ENCODE measurements around the gene FOXS1. TPM values are rescaled to one million over a fixed set of nuclear protein-coding genes. Genes with fewer than 3 reads are reported as not detected.

FOXS1 gene
- total and polyA plus RNA-seq, 10 of the 15 experiments (the other 5 are each of a cell fraction or from before 2014, with no cell fraction given) = not detected

- TF ChIP-seq E2F4 (IDR thresholded peaks at IDR 0.05; ENCODE audit: low read depth, low read length) = no peak
- no peak for TF ChIP-seq RB1 (IDR thresholded peaks at IDR 0.05; ENCODE audit: borderline replicate concordance)
- TF ChIP-seq ATF7 (IDR thresholded peaks at IDR 0.05; ENCODE audit: low read depth) = no peak
- no peak for TF ChIP-seq FOXM1 (IDR thresholded peaks at IDR 0.05; ENCODE audit: low read depth, low read length)
- no peak for TF ChIP-seq SMC3 (IDR thresholded peaks at IDR 0.05; ENCODE audit: borderline replicate concordance, low read length)
- no peak for TF ChIP-seq TBL1XR1 (IDR thresholded peaks at IDR 0.05; ENCODE audit: low read depth, low read length)
- TF ChIP-seq NKRF (conservative IDR thresholded peaks at IDR 0.05) = peak; percentile 63
- TF ChIP-seq MLLT1 (IDR thresholded peaks at IDR 0.05) = peak; percentile 60; the same call in 1 of the 2 replicates
Measured at GRCh38 chr20:31869942-31870725, 24.7 kb upstream of the FOXS1 start, which contains the start of the genes DUSP15 and TTLL9 (continued).

Measured in GM12878 (cell line).